Measurements from ENCODE around the gene HDHD2.
A peak's percentile ranks its signal among the peaks of the same experiment; 100 is the strongest.

HDHD2 gene

GRCh38 chr18:47108998-47109405 lies 41.3 kb downstream of the HDHD2 start:
- no peak overlapping the region for H3K4me3 ChIP-seq (ENCODE audit: low read depth, low read length)
- in situ Hi-C loops (cut with HindIII; ENCODE audit: low sequenced_read_pairs): no loop called here
- no peak for TF ChIP-seq CTCF (IDR thresholded peaks at IDR 0.05; ENCODE audit: low read depth, low read length)
- DNase-seq (ENCODE audit: low read depth, low spot score): no peak

GRCh38 chr18:47108373-47108772 lies 41.9 kb downstream of the HDHD2 start:
- H3K4me3 ChIP-seq (ENCODE audit: low read depth, low read length): no peak overlapping the region

GRCh38 chr18:47100212-47100831 lies 50.0 kb downstream of the HDHD2 start:
- peak; percentile 53 for DNase-seq (ENCODE audit: low read depth, low spot score)
- peak; percentile 71 for TF ChIP-seq CTCF (IDR thresholded peaks at IDR 0.05; ENCODE audit: low read depth, low read length)

More at GRCh38 chr18:47108373-47108772, 41.9 kb downstream of the HDHD2 start:
- DNase-seq (ENCODE audit: low read depth, low spot score): no peak
- in situ Hi-C loops (cut with HindIII; ENCODE audit: low sequenced_read_pairs): no loop called here
- no peak for TF ChIP-seq CTCF (IDR thresholded peaks at IDR 0.05; ENCODE audit: low read depth, low read length)

GRCh38 chr18:47095810-47096209 lies 54.5 kb downstream of the HDHD2 start:
- in situ Hi-C loops (cut with HindIII; ENCODE audit: low sequenced_read_pairs): no loop called here
- TF ChIP-seq CTCF (IDR thresholded peaks at IDR 0.05; ENCODE audit: low read depth, low read length): no peak
- H3K4me3 ChIP-seq (ENCODE audit: low read depth, low read length): no peak overlapping the region
- no peak for DNase-seq (ENCODE audit: low read depth, low spot score)

More at GRCh38 chr18:47100212-47100831, 50.0 kb downstream of the HDHD2 start:
- in situ Hi-C loops (cut with HindIII; ENCODE audit: low sequenced_read_pairs): no loop called here
- no peak overlapping the region for H3K4me3 ChIP-seq (ENCODE audit: low read depth, low read length)

GRCh38 chr18:47087676-47088075 lies 62.6 kb downstream of the HDHD2 start:
- in situ Hi-C loops (cut with HindIII; ENCODE audit: low sequenced_read_pairs): no loop called here
- no peak for DNase-seq (ENCODE audit: low read depth, low spot score)
- TF ChIP-seq CTCF (IDR thresholded peaks at IDR 0.05; ENCODE audit: low read depth, low read length): no peak
- H3K4me3 ChIP-seq (ENCODE audit: low read depth, low read length): no peak overlapping the region

GRCh38 chr18:47081578-47081977 lies 68.7 kb downstream of the HDHD2 start:
- TF ChIP-seq CTCF (IDR thresholded peaks at IDR 0.05; ENCODE audit: low read depth, low read length): no peak
- in situ Hi-C loops (cut with HindIII; ENCODE audit: low sequenced_read_pairs): no loop called here
- H3K4me3 ChIP-seq (ENCODE audit: low read depth, low read length): no peak overlapping the region

More at GRCh38 chr18:47081578-47081977, 68.7 kb downstream of the HDHD2 start:
- DNase-seq (ENCODE audit: low read depth, low spot score): no peak
